ENCODE results near the gene PMM2. TPM values are rescaled to one million over a fixed set of nuclear protein-coding genes. Genes with fewer than 3 reads are reported as not detected.
"Not testable (repeated sequence)": the region's sequence is repeated elsewhere in the genome, so short reads cannot be mapped to it uniquely, and the experiment has no call there.

The PMM2 gene
- total RNA-seq, 1 donor: 42.7 TPM

- no peak for DNase-seq (ENCODE audit: insufficient read length, low spot score, missing footprints)
- Histone ChIP-seq H3K27me3 (ENCODE audit: insufficient read depth, low read length) (no peaks in the 10 kb centered on the region), H3K9me3 (ENCODE audit: low read depth, low read length) (no peaks in the 10 kb centered on the region), H3K4me2 (ENCODE audit: insufficient read depth, low read length) (no peak overlapping the region), H3K4me1 (ENCODE audit: insufficient read depth, low read length) (peaks cover 13% of the 10 kb centered on the region), H3K79me2 (ENCODE audit: insufficient read depth, low read length) (no peaks in the 10 kb centered on the region), H3K36me3 (ENCODE audit: insufficient read depth, low read length) (no peaks in the 10 kb centered on the region), H4K20me1 (ENCODE audit: insufficient read depth, low read length) (no peaks in the 10 kb centered on the region), H3K4me3 (ENCODE audit: insufficient read depth, low read length) (no peak overlapping the region), H2AFZ (ENCODE audit: low read length) (no peak overlapping the region), H3K27ac (ENCODE audit: low read depth, low read length) (no peak overlapping the region)
- TF ChIP-seq CTCF (IDR thresholded peaks at IDR 0.05; ENCODE audit: extremely low read depth, low read depth, low read length): peak; percentile 31
These were observed 75.6 kb downstream of the PMM2 start for GRCh38 chr16:8872967-8873865.

- H3K4me2 ChIP-seq (ENCODE audit: insufficient read depth, low read length); H3K27me3 ChIP-seq (ENCODE audit: insufficient read depth, low read length); H4K20me1 ChIP-seq (ENCODE audit: insufficient read depth, low read length); H3K4me3 ChIP-seq (ENCODE audit: insufficient read depth, low read length); H3K36me3 ChIP-seq (ENCODE audit: insufficient read depth, low read length); H3K79me2 ChIP-seq (ENCODE audit: insufficient read depth, low read length); H3K27ac ChIP-seq (ENCODE audit: low read depth, low read length); H3K9me3 ChIP-seq (ENCODE audit: low read depth, low read length); DNase-seq (ENCODE audit: insufficient read length, low spot score, missing footprints); H2AFZ ChIP-seq (ENCODE audit: low read length): not testable (repeated sequence)
- H3K4me1 ChIP-seq (ENCODE audit: insufficient read depth, low read length): peaks cover 19% of the 10 kb centered on the region
These were observed 76.2 kb downstream of the PMM2 start for GRCh38 chr16:8873866-8874195.

GRCh38 chr16:8874388-8874787, 76.7 kb downstream of the PMM2 start:
- no peak for TF ChIP-seq CTCF (IDR thresholded peaks at IDR 0.05; ENCODE audit: extremely low read depth, low read depth, low read length)
- no peaks in the 10 kb centered on the region for H3K36me3 ChIP-seq (ENCODE audit: insufficient read depth, low read length)
- no peak overlapping the region for H2AFZ ChIP-seq (ENCODE audit: low read length)
- no peaks in the 10 kb centered on the region for H3K79me2 ChIP-seq (ENCODE audit: insufficient read depth, low read length)
- no peak overlapping the region for H3K27ac ChIP-seq (ENCODE audit: low read depth, low read length)
- DNase-seq (ENCODE audit: insufficient read length, low spot score, missing footprints): peak; percentile 77
- no peaks in the 10 kb centered on the region for H3K27me3 ChIP-seq (ENCODE audit: insufficient read depth, low read length)
- no peak overlapping the region for H3K4me2 ChIP-seq (ENCODE audit: insufficient read depth, low read length)
- no peak overlapping the region for H3K4me3 ChIP-seq (ENCODE audit: insufficient read depth, low read length)
- no peaks in the 10 kb centered on the region for H3K9me3 ChIP-seq (ENCODE audit: low read depth, low read length)
- H3K4me1 ChIP-seq (ENCODE audit: insufficient read depth, low read length): peaks cover 19% of the 10 kb centered on the region
- H4K20me1 ChIP-seq (ENCODE audit: insufficient read depth, low read length): no peaks in the 10 kb centered on the region

- H3K27me3 ChIP-seq (ENCODE audit: insufficient read depth, low read length); H3K4me3 ChIP-seq (ENCODE audit: insufficient read depth, low read length); H3K79me2 ChIP-seq (ENCODE audit: insufficient read depth, low read length): not testable (repeated sequence)
These were observed 77.7 kb downstream of the PMM2 start for GRCh38 chr16:8875317-8875716.

GRCh38 chr16:8877894-8878522, 80.4 kb downstream of the PMM2 start:
- H3K36me3 ChIP-seq (ENCODE audit: insufficient read depth, low read length): no peaks in the 10 kb centered on the region
- H3K9me3 ChIP-seq (ENCODE audit: low read depth, low read length): no peaks in the 10 kb centered on the region
- H3K4me2 ChIP-seq (ENCODE audit: insufficient read depth, low read length): peak overlapping the region; percentile 54

More at GRCh38 chr16:8875317-8875716, 77.7 kb downstream of the PMM2 start:
- DNase-seq (ENCODE audit: insufficient read length, low spot score, missing footprints); H3K9me3 ChIP-seq (ENCODE audit: low read depth, low read length); H3K36me3 ChIP-seq (ENCODE audit: insufficient read depth, low read length); H4K20me1 ChIP-seq (ENCODE audit: insufficient read depth, low read length); H3K4me2 ChIP-seq (ENCODE audit: insufficient read depth, low read length); H3K27ac ChIP-seq (ENCODE audit: low read depth, low read length); H2AFZ ChIP-seq (ENCODE audit: low read length): not testable (repeated sequence)
- H3K4me1 ChIP-seq (ENCODE audit: insufficient read depth, low read length): peaks cover 19% of the 10 kb centered on the region

More at GRCh38 chr16:8877894-8878522, 80.4 kb downstream of the PMM2 start:
- H3K79me2 ChIP-seq (ENCODE audit: insufficient read depth, low read length): no peaks in the 10 kb centered on the region
- peak overlapping the region; percentile 40 for H3K27ac ChIP-seq (ENCODE audit: low read depth, low read length)
- no peaks in the 10 kb centered on the region for H4K20me1 ChIP-seq (ENCODE audit: insufficient read depth, low read length)
- H3K27me3 ChIP-seq (ENCODE audit: insufficient read depth, low read length): no peaks in the 10 kb centered on the region
- H3K4me1 ChIP-seq (ENCODE audit: insufficient read depth, low read length): peaks cover 9% of the 10 kb centered on the region
- no peak for TF ChIP-seq CTCF (IDR thresholded peaks at IDR 0.05; ENCODE audit: extremely low read depth, low read depth, low read length)
- DNase-seq (ENCODE audit: insufficient read length, low spot score, missing footprints): peak; percentile 68
- H2AFZ ChIP-seq (ENCODE audit: low read length): no peak overlapping the region
- no peak overlapping the region for H3K4me3 ChIP-seq (ENCODE audit: insufficient read depth, low read length)
